Ishikawa (cell line): Measurements from ENCODE around the gene C14orf180.

Source experiments
- NFIC ChIP-seq: IDR thresholded peaks from 2 replicates; pipeline ENCODE4 v1.6.1; 2012
- REST ChIP-seq: IDR thresholded peaks from 2 replicates; pipeline ENCODE4 v1.6.1; 2012; ENCODE audit warnings: low read depth, mild to moderate bottlenecking
- TAF1 ChIP-seq: IDR thresholded peaks from 2 replicates; pipeline ENCODE4 v1.6.1; 2012; ENCODE audit warnings: low read depth, mild to moderate bottlenecking
- ZBTB7A ChIP-seq: IDR thresholded peaks from 2 replicates; pipeline ENCODE4 v1.6.1; 2012; ENCODE audit warnings: low read depth

- TF ChIP-seq TAF1 (no peak), NFIC (no peak), ZBTB7A (no peak), REST (no peak)
These were observed 19.0 kb upstream of the C14orf180 start for GRCh38 chr14:104560586-104560945.
